Islet of Langerhans (tissue), 1 donor: ENCODE results near the gene VEPH1.
"Not testable (repeated sequence)": the region's sequence is repeated elsewhere in the genome, so short reads cannot be mapped to it uniquely, and the experiment has no call there.

Experiments used
- FAIRE-seq: peaks from one replicate; lab custom pipeline; 2011; peaks lifted over from hg19 to GRCh38; lab: Jason Lieb, UNC

The VEPH1 gene

GRCh38 chr3:157384491-157384890 is 118.7 kb downstream of the VEPH1 start:
- FAIRE-seq, result no peak

DNA sequence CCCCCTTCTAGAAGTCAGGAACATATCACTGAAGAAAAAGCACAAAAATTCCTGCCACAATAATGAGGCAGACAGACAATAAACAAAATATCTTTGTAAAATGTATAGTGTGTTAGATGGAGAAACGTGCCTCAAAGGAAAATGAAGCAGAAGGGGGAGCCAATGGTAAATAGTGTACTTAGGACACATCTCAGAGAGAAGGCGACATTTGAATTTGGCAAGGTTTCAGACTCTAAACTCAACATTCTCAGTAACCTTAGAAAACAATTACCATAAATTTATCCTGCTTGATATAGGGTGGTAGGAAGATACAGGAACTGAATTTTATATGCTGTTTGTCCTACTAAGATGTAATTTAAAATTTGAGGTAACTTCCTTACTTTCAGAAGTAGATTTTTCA is 119.2 kb downstream of the VEPH1 start:
- FAIRE-seq, result no peak

- FAIRE-seq, result no peak
Observed at GRCh38 chr3:157381606-157382005, 121.6 kb downstream of the VEPH1 start.

DNA sequence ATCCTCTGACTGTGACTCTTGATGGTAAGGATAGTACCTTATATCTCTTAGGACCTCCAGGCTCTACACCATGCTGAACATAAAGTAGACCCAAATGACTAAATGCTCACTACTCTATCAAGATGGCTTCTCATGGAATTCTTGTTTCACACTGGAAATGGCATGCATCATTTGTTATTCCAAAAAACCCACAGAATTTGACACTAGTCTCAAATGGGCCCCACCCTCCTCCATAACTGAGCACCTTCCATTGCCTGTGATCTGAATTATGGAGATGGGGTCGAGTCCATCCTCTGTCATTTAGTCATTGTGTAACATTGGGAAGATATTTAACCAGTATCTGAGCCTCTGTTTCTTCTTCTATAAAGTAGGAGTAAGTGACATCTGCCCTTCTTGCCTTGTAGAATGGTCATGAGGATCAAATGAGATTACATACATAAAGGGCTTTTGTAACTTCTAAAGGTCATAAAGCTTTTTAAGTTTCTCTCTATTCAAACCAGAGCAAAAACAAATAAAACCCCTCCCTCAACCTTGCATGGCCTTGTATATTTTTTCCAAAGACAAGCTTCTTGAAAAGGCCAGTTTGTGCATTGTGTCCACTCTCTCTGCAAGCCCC is 123.6 kb downstream of the VEPH1 start:
- FAIRE-seq, result no peak

DNA sequence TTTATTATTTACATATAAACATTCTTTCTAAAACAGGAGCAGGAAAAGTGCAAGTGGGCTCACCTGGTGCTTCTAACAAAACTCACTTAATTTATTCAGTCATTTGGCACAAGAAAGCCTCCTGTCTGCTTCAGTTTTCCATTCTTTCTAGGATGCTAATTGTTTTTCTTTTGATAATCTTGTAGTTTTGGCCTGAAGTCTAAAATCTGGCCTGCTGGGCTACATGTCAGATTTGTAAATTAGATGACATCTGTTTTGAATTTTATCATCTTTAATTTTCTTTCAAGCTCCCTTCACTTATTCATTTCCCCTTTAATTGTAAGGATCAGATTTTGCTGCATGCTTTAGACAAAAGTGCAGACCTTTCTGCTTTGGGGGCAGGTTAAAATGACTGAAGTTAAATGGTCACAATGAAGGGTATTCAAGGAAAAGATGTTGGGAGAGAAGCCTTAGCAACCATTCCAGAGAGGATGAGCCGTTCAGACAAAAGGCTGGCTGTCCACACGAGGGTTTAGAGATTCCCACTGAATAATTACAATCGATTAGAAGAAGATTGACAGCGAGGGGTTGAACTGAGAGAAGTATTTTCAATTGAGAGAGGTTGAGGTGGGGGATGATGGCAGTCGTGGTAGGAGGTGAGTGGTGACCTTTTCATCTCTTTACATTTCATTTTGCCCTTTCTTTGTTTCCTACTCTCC is 126.5 kb downstream of the VEPH1 start:
- no peak for FAIRE-seq

- FAIRE-seq, result no peak
Observed at GRCh38 chr3:157375342-157375986, 127.8 kb downstream of the VEPH1 start.

DNA sequence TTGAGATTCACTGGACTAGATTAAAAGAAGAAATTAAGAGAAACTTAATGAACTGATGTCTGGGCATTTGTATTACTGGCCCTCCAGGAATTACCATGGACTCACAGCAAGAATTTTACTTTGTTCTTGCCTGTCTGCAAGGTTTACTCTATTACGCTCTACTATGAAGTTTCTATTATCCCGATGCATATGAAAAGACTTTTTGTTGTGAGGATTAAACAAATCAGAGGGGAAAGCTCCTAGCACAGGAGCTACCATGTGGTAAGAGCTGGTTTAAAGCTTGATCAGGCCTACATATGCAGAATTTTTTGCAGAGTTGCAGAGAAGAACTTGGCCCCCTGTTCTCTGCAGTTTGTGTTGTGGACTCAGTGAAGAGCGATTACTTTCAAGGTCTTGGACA is 128.3 kb downstream of the VEPH1 start:
- no peak for FAIRE-seq

GRCh38 chr3:157373783-157374182 is 129.4 kb downstream of the VEPH1 start:
- no peak for FAIRE-seq

- no peak for FAIRE-seq
Observed at GRCh38 chr3:157370867-157371266, 132.3 kb downstream of the VEPH1 start.

DNA sequence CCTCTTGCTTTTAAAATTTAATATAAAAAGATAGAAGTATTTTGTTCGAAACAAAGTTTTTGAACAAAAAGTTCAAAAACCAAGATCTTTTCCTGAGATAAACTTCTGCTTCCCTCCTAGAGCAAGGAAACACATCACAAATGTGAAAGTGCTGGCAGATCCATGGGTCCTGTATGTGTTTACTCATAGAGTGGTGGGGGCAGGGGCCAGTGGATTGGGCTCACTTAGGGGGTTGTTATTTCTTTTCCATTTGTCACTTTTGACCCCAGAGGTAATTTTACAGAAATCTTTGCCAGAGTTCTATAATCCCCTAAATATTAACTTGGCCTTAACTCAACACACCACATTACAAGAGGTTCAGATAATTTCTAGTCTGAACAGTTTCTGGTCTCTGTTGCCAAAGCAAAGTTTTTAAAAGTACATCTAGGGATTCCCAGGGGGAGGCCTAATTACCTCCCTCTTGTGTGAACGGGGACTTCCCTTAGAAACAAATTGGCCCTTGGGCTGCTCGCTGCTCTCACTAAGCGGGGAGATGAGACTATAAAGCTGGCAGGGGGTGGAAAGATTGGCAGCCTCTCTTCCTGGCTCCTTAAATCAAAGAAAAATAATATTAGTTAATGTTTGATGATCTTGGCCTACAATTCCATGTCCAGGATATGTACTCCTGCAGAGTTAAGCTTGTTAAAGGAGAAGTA is 133.3 kb downstream of the VEPH1 start:
- FAIRE-seq, result no peak

- no peak for FAIRE-seq
Observed at GRCh38 chr3:157368171-157368570, 135.0 kb downstream of the VEPH1 start.

- no peak for FAIRE-seq
Observed at GRCh38 chr3:157363393-157363792, 139.8 kb downstream of the VEPH1 start.

- no peak for FAIRE-seq
Observed at GRCh38 chr3:157362348-157362747, 140.9 kb downstream of the VEPH1 start.

- FAIRE-seq, result no peak
Observed at GRCh38 chr3:157360044-157360443, 143.2 kb downstream of the VEPH1 start.

DNA sequence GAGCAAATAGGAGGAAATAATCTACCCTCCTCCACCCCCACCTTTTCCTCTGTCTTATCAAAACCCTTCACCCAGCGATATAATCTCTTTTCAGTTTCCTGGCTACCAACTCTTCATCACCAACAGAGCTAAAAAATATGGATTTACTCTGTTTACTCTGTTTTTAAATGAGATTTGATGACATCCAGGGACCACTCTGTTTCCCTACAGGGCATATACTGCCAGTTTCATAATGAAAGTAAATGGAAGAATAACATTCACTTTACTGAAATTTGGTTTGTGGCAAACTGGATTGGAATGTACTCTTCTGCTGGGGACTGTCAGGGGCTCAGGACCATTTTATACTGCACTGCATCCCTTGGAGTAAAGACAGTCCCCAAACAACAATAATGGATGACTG is 146.7 kb downstream of the VEPH1 start:
- no peak for FAIRE-seq

DNA sequence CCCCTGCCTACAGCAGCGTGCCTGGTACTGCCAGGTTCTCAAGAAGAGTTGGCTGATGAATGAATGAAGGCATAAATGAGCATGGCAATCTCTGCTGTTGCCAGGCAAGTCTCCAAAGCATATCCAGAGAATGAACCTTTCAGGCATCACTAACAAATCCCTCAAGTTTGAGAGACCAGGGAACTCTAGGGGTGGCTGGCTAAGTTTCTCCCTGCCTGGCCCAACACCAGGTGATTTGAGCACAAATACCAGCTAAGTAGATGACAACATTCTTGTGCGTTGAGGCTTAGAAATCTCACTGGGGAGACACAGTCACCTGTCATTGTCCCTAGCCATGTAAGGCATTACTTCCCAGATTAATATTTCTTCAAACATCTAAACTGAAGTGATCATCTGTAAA is 147.9 kb downstream of the VEPH1 start:
- FAIRE-seq, result no peak

GRCh38 chr3:157354722-157355121 is 148.5 kb downstream of the VEPH1 start:
- no peak for FAIRE-seq

- FAIRE-seq, result no peak
Observed at GRCh38 chr3:157354254-157354653, 149.0 kb downstream of the VEPH1 start.

DNA sequence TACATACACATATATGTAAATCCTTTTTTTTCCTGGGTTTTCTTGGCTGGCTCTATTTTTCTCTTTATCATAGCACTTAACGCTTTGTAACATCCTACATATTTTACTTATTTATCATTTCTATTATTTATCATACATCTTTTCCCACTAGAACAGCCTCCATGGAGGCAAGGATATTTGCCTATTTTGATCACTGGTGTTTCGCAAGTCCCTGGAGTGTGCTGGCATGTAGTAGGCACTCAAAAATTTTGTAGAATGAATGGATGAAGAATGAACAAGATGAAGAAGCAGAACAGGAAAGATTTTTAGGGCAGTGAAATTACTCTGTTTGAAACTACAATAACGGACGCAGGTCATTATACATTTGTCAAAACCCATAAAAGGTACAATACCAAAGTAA is 149.6 kb downstream of the VEPH1 start:
- FAIRE-seq, result no peak

DNA sequence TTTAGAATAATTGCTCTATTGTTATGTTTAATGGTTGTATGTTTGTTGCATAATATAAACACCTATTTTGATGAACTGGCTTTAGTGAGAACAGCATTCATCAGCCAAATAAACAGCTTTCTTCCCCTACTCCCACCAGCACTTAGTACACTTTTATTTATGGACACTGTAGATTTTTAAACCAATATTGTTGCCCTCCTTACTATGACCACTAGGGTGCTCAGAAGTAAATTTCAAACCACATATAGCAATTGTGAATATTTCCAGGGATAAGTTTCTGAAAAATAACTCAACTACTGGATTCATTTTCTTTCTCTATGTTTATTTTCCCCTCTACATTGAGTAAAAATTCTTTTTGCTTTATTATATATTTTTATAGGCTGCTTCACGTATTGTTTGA is 151.2 kb downstream of the VEPH1 start:
- FAIRE-seq, result no peak

GRCh38 chr3:157350651-157351050 is 152.6 kb downstream of the VEPH1 start:
- not testable (repeated sequence) for FAIRE-seq

- FAIRE-seq, result not testable (repeated sequence)
Observed at GRCh38 chr3:157348304-157349075, 154.7 kb downstream of the VEPH1 start.
